GM21576 (cell line): ENCODE results near the gene HINT3.
A peak's percentile ranks its signal among the peaks of the same experiment; 100 is the strongest.
"Not testable (repeated sequence)": the region's sequence is repeated elsewhere in the genome, so short reads cannot be mapped to it uniquely, and the experiment has no call there.

Experiments
- ATAC-seq: cut with Tn5 transposase; IDR thresholded peaks from one replicate; pipeline ENCODE4 v1.9.1; 2021; ENCODE audit warnings: mild to moderate bottlenecking, moderate library complexity; ENCODE audit not compliant: unreplicated experiment

HINT3 gene

DNA sequence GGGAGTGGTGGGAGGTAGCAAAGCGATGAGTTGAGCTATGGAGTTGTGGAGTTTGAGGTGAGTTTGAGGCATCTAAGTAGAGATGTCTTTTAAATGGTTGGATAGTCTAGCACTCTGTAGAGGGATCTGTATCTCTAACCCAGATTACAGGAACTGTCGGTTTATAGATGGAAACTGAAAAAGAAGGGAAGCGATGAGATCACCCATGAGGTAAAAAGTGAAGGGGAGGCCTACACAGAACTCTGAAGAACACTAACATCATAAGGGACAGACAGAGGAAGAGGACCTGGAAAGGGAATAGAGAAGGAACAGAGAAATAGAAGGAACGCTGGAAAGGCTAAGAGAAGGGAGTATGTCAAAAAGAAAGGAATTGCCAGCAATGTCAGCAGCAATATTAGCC lies 2.5 kb downstream of the HINT3 start:
- ATAC-seq = no peak

DNA sequence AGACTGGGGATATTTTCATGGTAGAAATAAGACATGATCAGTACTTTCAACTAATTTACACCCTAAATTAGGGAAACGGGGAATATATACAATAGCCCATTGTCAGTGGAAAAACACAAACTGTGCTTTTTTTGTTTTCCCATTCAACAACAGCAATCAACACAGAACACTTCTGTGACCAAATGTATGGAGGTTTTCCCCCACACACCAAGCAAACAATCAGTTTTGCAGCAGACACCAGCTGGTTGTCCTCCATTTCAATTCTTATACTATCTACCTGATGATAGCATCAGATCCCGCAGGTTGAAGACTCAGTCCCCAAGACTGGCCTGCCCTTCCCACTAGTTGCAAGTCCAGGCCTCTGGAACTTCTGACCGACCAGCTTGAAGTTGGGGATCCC lies 4.5 kb downstream of the HINT3 start:
- no peak for ATAC-seq

DNA sequence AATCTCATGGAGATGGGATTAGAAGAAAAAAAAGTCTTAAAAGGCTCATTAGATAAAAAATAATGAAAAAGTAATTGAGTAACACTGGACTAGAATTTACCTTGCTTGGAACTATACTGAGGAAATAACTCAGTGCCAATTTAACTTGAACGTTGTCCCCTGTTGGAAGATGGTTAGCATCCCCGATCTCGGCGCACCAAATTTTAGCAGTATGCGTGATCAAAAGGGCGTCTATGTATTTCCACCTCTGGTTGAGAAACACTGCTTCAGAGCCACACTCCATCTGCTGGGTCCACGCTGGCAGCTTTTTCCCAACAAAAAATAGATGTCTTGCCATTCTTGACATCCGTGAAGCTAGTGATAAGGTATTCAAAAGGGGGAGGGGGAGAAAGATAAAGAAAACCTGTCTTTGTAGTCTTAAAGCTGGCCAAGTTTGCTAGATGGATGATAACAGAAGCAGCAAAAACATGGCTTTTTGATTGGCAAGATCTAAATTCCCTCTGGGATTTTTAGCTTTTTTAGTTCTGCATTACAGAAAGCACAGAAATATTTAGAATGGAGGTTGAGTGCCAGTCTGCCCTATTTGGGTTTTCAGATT lies 6.4 kb downstream of the HINT3 start:
- no peak for ATAC-seq

DNA sequence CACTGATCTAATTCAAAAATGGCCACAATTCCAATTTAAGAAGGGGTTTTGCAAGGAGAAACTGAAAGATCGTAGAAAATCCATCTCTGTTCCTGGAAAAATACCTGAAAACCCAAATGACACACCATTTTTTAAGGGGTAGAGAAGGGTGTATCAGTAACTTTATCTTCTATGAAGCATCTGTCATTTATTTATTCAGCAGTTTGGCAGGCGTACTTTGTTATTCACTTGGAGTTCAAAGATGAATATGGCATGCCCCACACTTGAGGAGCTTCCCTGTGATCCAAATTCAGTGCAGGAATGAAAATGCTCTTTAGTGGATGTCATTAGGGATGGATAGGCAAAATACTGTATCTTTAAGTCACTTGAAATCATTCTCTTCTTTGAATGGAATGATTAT lies 7.2 kb downstream of the HINT3 start:
- ATAC-seq = no peak

DNA sequence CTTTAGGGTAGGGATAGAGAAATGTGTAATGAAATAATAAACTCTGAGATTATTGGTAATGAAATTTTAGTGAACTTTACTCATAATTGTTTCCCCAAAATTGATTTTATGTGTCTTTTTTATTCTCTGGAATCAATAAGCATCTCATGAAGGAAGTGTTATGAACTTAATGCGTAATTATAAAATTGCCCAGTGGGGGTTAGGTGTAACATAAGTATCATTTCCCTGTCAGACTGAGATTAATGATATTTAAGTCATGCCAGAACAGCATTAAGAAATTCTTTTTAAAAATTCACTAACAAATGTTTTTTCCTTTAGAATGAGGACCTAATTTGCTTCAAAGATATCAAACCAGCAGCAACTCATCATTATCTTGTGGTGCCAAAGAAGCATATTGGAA lies 10.0 kb downstream of the HINT3 start:
- no peak for ATAC-seq

DNA sequence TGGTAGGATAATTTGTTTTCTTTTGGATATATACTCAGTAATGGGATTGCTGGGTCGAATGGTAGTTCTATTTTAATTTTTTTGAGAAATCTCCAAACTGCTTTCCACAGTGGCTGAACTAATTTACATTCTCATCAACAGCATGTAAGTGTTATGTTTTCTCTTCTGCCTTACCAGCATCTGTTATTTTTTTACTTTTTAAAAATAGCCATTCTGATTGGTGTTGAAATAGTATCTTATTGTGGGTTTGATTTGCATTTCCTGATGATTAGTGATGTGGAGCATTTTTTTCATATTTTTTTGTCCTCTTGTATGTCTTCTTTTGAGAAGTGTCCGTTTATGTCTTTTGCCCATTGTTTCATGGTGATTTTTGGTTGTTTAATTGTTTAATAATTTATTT lies 11.9 kb downstream of the HINT3 start:
- no peak for ATAC-seq

DNA sequence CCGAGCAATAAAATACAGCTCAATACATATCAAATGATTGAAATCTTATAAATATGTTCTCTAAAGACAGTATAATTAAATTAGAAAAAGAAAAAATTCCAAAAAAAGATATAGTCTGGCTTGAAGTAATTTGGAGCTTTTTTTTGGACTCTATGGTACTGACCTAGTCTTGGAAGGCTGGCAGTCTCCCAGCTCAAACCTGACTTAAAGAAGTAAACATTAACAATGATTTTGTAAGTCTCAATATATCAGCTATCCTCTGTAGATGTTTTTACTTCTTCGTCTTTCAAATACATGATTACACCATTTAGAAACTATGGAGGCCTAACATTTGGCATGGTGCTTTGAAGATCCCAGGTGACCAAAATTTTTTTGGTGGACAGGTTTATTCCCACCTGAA lies 14.2 kb downstream of the HINT3 start:
- ATAC-seq = no peak

DNA sequence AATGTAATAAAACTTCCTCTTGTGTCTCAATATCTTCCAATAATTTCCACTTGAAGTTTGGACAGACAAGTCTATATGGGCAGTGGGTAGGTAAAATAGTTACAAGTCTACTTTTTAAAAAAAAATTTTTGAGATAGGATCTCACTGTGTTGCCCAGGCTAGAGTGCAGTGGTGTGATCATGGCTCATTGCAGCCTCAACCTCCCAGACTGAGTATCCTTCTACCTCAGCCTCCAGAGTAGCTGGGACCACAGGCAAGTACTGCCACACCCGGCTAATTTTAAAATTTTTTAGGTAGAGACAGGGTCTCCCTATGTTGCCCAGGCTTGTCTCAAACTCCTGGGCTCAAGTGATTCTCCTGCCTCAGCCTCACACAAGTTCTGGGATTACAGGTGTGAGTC lies 15.9 kb downstream of the HINT3 start:
- ATAC-seq = not testable (repeated sequence)

DNA sequence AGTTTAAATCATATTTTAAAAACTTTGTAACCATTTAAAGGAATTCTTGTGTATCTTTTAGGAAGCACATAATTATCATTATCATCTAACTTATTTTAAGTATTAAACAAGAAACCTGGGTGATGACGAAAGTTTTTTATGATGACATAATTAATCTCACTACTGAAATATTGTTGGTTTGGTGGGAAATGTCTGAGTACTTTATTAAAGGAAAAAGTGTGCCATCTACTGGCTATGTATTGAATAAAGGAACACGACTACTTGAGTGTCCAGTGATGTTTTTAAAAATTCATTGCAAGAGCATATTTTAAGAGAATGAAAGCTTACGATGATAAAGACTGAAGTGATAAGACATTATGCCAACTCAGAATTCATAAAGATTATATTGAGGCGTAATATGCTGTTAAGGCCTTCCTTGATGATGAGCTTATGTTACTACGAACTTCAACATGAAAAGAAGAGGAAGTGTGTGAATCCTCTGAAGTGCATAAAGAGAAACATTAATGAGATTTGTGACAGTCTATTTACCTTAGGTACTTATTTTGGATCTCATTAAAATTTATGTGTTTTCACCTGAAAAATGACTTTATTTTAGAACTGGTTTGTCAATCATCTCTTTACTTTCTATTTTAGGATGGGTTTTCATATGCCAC lies 17.8 kb downstream of the HINT3 start:
- ATAC-seq = peak; percentile 84

DNA sequence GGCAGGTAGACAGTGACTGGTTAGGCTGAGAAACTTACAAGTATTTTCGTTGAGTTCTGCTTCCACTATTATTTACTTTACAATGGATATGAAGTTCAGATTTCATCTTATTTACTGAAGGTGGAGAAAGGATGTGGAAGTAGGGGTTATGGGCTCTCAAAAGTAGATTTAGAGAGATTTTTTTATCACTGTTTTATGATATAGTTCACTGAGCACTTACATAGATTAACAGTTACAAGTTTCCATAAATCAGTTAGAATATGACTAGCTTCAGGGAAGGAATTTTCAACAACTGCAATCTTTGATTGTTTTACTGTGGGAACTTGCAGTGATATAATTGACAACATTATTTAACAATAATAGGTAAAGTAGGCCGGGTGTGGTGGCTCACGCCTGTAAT lies 22.5 kb downstream of the HINT3 start:
- ATAC-seq = no peak

DNA sequence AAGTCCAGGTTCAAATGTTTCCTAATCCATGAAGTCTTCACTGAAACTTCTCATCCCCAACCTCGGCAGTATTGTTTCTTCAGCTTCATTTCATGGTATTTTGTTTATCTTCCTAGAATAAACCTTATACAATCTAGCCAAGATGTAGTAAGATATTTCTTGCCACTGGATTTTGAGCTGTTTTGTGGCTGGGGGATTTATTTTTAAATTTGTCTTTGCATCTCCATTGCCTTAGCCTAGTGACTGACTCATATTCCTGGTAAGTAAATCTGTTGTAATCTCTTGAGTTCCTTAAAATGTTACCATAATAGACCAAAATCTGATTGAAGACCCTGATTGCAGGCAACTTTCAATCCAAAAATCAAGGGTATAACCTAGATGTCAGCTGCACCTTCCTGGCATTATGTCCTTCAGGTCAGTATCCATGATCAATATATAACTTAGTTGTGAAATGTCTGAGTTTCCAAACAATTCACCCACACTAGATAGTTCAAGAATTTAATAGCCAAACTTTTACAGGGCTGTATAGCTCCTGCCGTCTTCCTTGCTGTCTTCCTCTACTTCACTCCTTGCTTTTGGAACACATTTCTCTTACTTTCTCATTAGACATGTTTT lies 25.1 kb downstream of the HINT3 start:
- ATAC-seq = no peak

DNA sequence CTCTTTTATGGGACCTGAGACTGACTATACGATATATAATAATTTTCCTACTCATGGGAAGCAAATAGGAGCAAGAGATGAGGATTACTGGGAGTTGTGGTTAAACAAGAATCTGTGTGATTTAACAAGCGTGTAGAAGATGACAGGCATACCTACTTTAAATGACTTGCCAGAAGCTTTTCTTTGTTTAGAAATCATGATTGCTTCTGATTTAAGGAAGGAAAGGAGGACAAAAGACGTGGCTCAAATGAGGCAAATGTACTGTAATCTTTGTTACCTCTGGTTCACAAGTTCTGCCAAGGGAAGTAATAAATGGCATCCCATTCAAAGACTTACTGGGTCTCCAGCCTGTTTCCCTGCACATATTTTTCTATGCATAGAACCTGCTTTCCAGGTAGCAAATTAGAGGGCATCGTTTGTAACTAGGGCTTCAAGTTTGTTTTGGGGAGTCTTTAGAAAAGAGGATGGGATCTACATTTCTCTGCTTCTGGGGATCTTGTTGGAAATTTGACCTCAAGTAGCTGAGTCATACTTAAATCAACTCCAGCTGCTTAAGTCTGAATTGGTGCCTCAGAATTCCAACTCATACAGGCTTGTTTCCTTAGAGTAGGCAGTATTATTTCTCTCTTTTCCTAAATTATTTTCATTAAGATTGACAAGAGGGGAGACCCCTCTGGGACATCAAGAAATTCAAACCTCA lies 26.8 kb downstream of the HINT3 start:
- no peak for ATAC-seq

DNA sequence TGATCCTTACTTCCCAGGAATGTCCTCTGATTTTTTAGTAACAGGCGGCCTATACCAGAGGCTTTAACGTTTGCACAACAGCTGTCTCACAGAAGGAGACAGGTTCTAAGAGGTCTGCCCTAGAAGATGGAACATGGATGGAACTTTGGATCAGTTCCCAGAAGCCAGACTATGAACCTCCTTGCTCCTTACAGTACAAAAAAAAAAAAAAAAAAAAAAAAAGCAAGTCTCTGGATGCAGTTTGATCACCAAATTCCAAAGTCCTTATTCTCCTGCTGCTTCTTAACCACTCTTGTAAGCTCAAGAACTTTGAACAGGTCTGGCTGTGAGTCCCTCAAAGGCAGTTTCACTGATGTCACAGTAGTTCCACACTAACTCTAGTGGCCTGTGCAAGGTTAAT lies 27.7 kb downstream of the HINT3 start:
- ATAC-seq = no peak

DNA sequence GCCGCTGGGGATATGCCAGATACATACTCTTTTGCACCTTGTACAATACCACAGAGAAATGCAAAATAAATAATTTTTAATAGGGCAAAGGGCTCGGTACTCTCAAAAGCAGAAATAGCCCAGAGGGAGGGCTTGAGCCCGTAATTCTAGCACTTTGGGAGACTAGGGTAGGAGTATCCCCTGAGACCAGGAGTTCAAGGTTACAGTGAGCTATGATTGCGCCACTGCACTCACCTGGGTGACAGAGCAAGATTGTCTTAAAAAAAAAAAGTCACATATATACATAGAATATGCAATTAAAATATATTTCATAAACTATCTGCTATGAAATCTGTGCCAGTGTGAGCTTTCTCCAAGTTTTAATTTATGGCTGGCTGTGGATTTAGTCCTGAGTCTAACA lies 29.0 kb downstream of the HINT3 start:
- ATAC-seq = no peak

DNA sequence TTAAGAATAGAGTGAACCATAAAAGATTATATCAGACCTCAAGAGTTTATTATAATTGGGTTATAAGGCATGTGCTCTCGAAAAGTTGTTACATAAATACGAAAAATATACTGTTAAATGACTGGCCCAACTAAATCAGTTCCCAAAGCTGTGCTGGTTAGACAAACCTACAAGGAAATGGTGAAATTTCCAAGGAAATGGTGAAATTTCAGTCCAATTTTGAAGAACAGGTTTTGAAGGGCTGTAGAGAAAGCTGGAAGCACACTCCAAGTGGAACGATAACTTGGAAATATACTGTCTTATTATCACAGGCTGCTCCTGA lies 29.4 kb downstream of the HINT3 start:
- no peak for ATAC-seq

DNA sequence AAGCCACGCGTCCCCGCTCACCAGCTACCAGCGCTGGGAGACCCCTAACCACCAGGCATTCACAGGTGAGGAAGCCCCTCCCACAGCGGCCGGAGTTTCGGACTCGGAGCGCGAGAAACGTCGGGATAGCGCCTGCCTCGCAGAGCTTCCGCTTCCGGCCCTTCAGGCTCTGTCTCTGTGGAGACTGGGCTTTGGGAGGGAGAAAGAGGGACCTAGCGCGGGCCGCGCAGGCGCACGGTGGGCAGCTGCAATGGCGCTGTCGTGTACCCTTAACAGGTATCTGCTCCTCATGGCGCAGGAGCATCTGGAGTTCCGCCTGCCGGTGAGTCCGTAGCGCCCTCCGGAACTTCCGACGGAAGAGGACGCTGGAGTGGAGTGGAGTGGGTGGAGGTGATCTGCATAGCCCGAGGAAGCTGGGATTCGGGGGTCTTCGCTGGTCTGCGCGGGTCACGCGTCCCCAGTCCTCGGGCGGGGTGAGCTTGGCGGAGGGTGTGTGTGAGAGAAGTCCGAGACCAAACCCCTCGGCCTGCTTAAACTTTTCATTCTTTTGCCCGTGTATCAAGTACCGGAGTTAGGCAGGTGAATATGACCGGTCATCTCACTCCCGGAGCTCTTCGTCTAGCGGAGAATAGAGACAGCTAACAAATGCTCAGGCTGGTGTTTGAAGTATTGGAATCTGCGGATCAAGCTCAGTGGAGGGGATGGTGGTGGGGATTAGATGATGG lies 29.9 kb downstream of the HINT3 start, which contains the start of gene TRMT11:
TSS of gene TRMT11 (plus strand) at position 240 of the 725 bp plus-strand sequence. CDS start at position 251, 11 bp downstream.
- peak; percentile 93 for ATAC-seq

DNA sequence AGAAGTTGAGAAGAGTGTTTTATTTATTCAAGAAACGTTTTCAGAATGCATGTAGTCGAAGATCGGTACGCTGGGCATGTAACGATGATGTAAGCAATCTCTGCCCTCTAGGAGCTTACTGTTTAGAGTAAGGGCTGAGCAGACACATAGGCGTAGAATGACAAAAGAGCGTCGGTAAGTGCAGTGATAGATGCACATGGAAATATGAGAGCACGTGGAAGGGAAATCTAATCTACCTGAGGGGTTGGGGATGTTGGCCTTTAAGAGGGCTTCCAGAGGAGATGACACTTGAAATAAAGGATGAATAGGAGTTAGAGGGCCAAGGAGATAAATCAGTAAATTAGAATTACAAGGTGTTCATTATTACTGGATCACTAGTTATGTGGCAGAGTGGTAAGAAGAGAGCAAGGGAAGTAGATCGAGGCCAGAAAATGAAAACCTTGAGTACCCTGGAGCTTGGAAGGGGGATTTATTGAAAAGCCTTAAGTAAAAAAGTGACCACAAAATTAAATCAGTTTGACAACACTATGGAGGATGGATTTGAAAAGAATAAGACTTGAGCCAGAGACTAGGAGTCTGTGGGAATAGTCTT lies 30.6 kb downstream of the HINT3 start:
- peak; percentile 34 for ATAC-seq

DNA sequence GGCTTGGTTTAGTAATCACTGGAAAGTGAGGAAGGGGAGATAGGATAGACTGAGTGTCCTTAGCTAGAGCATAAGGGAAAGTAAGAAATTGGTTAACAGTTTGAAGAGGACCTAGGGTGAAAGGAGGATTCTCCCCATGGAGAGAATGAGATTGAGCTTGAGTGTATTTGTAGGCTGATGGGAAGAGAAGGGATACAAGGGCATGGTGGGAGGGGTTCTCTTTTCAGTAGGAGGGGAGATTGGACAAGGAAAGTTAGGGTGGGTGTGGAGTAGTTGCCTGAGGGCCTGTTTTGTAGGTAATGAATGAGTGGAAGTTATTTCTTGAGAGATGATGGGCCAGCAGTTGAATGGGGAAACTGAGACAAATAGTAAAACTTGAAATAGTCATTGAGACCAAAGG lies 31.7 kb downstream of the HINT3 start:
- ATAC-seq = no peak

DNA sequence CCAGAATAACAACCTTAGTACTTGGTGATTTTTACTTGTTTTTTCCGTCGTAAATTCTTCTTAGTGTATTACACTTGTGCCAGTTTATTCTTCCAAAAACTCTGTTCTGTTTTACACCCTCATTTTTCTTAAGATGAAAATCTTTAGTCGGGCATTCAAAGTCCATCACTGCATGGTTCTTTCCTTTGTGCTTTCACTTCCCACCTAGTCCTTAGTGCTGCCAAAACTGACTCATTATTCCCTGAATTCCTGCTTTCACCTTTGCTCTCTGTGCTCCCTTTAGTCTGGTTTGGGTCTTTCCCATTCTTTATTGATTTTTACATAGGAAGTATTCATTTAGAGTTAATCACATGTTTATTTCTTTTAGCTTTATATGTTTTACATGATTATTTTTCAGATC lies 33.1 kb downstream of the HINT3 start:
- ATAC-seq = no peak

DNA sequence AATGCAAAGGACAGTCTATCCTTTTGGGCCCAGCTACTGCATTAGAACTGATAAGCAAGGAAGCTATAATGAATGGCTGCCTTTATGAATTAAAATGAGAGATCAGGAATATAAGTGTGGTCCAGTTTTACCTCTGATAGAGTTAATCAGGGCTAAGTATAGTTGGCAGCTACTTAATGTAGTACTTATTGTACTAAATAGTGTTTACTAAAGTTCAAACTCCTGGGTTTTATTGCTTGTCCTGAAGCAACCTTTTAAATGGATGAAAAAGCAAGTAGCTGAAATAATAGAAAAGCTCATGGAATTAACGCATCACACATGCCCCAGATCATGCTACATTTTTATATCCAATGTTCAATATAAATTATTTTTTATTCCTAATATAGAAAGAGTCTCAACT lies 35.1 kb downstream of the HINT3 start:
- ATAC-seq = no peak
